ENCODE results near the gene MED13.

The MED13 gene

GRCh38 chr17:61970030-61970429 is 95.0 kb downstream of the MED13 start:
- Histone ChIP-seq H2AFZ (ENCODE audit: low read length, unreplicated experiment) (no peak overlapping the region), H3K27ac (ENCODE audit: low read depth, low read length) (no peak overlapping the region), H3K36me3 (ENCODE audit: insufficient read depth, low read length) (peaks cover 39% of the 10 kb centered on the region), H3K4me1 (ENCODE audit: control insufficient read depth, insufficient read depth, low read length, unreplicated experiment) (no peaks in the 10 kb centered on the region), H3K79me2 (ENCODE audit: control insufficient read depth, insufficient read depth, low read length, unreplicated experiment) (peaks cover 9% of the 10 kb centered on the region), H3K27me3 (ENCODE audit: insufficient read depth, low read length) (no peaks in the 10 kb centered on the region), H3K4me3 (ENCODE audit: low read depth, low read length) (no peak overlapping the region)

- no peak overlapping the region for H3K4me3 ChIP-seq (ENCODE audit: low read depth, low read length)
- no peak overlapping the region for H2AFZ ChIP-seq (ENCODE audit: low read length, unreplicated experiment)
- no peaks in the 10 kb centered on the region for H3K27me3 ChIP-seq (ENCODE audit: insufficient read depth, low read length)
- H3K36me3 ChIP-seq (ENCODE audit: insufficient read depth, low read length) = peaks cover 36% of the 10 kb centered on the region
- H3K27ac ChIP-seq (ENCODE audit: low read depth, low read length) = no peak overlapping the region
- H3K79me2 ChIP-seq (ENCODE audit: control insufficient read depth, insufficient read depth, low read length, unreplicated experiment) = no peaks in the 10 kb centered on the region
- no peaks in the 10 kb centered on the region for H3K4me1 ChIP-seq (ENCODE audit: control insufficient read depth, insufficient read depth, low read length, unreplicated experiment)
Measured at GRCh38 chr17:61968757-61969156, 96.3 kb downstream of the MED13 start.

- H2AFZ ChIP-seq (ENCODE audit: low read length, unreplicated experiment) = no peak overlapping the region
- H3K27ac ChIP-seq (ENCODE audit: low read depth, low read length) = no peak overlapping the region
- H3K36me3 ChIP-seq (ENCODE audit: insufficient read depth, low read length) = peaks cover 42% of the 10 kb centered on the region
- no peaks in the 10 kb centered on the region for H3K79me2 ChIP-seq (ENCODE audit: control insufficient read depth, insufficient read depth, low read length, unreplicated experiment)
- no peak overlapping the region for H3K4me3 ChIP-seq (ENCODE audit: low read depth, low read length)
- H3K27me3 ChIP-seq (ENCODE audit: insufficient read depth, low read length) = no peaks in the 10 kb centered on the region
- no peaks in the 10 kb centered on the region for H3K4me1 ChIP-seq (ENCODE audit: control insufficient read depth, insufficient read depth, low read length, unreplicated experiment)
Measured at GRCh38 chr17:61967729-61968128, 97.3 kb downstream of the MED13 start.

GRCh38 chr17:61966191-61966590 is 98.9 kb downstream of the MED13 start:
- Histone ChIP-seq H3K27me3 (ENCODE audit: insufficient read depth, low read length) (no peaks in the 10 kb centered on the region), H3K4me1 (ENCODE audit: control insufficient read depth, insufficient read depth, low read length, unreplicated experiment) (no peaks in the 10 kb centered on the region), H3K4me3 (ENCODE audit: low read depth, low read length) (no peak overlapping the region), H3K79me2 (ENCODE audit: control insufficient read depth, insufficient read depth, low read length, unreplicated experiment) (no peaks in the 10 kb centered on the region), H2AFZ (ENCODE audit: low read length, unreplicated experiment) (no peak overlapping the region), H3K36me3 (ENCODE audit: insufficient read depth, low read length) (peaks cover 41% of the 10 kb centered on the region), H3K27ac (ENCODE audit: low read depth, low read length) (no peak overlapping the region)

GRCh38 chr17:61955619-61956018 is 109.5 kb downstream of the MED13 start:
- Histone ChIP-seq H3K4me3 (ENCODE audit: low read depth, low read length) (no peak overlapping the region), H3K4me1 (ENCODE audit: control insufficient read depth, insufficient read depth, low read length, unreplicated experiment) (no peaks in the 10 kb centered on the region), H3K36me3 (ENCODE audit: insufficient read depth, low read length) (peaks cover 43% of the 10 kb centered on the region), H3K27ac (ENCODE audit: low read depth, low read length) (no peak overlapping the region), H2AFZ (ENCODE audit: low read length, unreplicated experiment) (no peak overlapping the region), H3K27me3 (ENCODE audit: insufficient read depth, low read length) (no peaks in the 10 kb centered on the region), H3K79me2 (ENCODE audit: control insufficient read depth, insufficient read depth, low read length, unreplicated experiment) (no peaks in the 10 kb centered on the region)

- Histone ChIP-seq H2AFZ (ENCODE audit: low read length, unreplicated experiment) (no peak overlapping the region), H3K4me1 (ENCODE audit: control insufficient read depth, insufficient read depth, low read length, unreplicated experiment) (no peaks in the 10 kb centered on the region), H3K79me2 (ENCODE audit: control insufficient read depth, insufficient read depth, low read length, unreplicated experiment) (no peaks in the 10 kb centered on the region), H3K27ac (ENCODE audit: low read depth, low read length) (no peak overlapping the region), H3K4me3 (ENCODE audit: low read depth, low read length) (no peak overlapping the region), H3K27me3 (ENCODE audit: insufficient read depth, low read length) (no peaks in the 10 kb centered on the region), H3K36me3 (ENCODE audit: insufficient read depth, low read length) (peaks cover 24% of the 10 kb centered on the region)
Measured at GRCh38 chr17:61947367-61948078, 117.6 kb downstream of the MED13 start.

GRCh38 chr17:61946359-61946758 is 118.7 kb downstream of the MED13 start:
- Histone ChIP-seq H3K4me3 (ENCODE audit: low read depth, low read length) (no peak overlapping the region), H3K27ac (ENCODE audit: low read depth, low read length) (no peak overlapping the region), H3K36me3 (ENCODE audit: insufficient read depth, low read length) (peaks cover 21% of the 10 kb centered on the region), H3K27me3 (ENCODE audit: insufficient read depth, low read length) (no peaks in the 10 kb centered on the region), H2AFZ (ENCODE audit: low read length, unreplicated experiment) (no peak overlapping the region), H3K79me2 (ENCODE audit: control insufficient read depth, insufficient read depth, low read length, unreplicated experiment) (no peaks in the 10 kb centered on the region), H3K4me1 (ENCODE audit: control insufficient read depth, insufficient read depth, low read length, unreplicated experiment) (no peaks in the 10 kb centered on the region)

- Histone ChIP-seq H3K79me2 (ENCODE audit: control insufficient read depth, insufficient read depth, low read length, unreplicated experiment) (no peaks in the 10 kb centered on the region), H3K4me3 (ENCODE audit: low read depth, low read length) (no peak overlapping the region), H2AFZ (ENCODE audit: low read length, unreplicated experiment) (no peak overlapping the region), H3K27ac (ENCODE audit: low read depth, low read length) (no peak overlapping the region), H3K4me1 (ENCODE audit: control insufficient read depth, insufficient read depth, low read length, unreplicated experiment) (no peaks in the 10 kb centered on the region), H3K27me3 (ENCODE audit: insufficient read depth, low read length) (no peaks in the 10 kb centered on the region), H3K36me3 (ENCODE audit: insufficient read depth, low read length) (peaks cover 17% of the 10 kb centered on the region)
Measured at GRCh38 chr17:61943117-61943516, 122.0 kb downstream of the MED13 start.

GRCh38 chr17:61942085-61942484 is 123.0 kb downstream of the MED13 start:
- Histone ChIP-seq H3K4me3 (ENCODE audit: low read depth, low read length) (no peak overlapping the region), H3K27me3 (ENCODE audit: insufficient read depth, low read length) (no peaks in the 10 kb centered on the region), H3K36me3 (ENCODE audit: insufficient read depth, low read length) (peaks cover 16% of the 10 kb centered on the region)

GRCh38 chr17:61928101-61928436 is 137.0 kb downstream of the MED13 start:
- Histone ChIP-seq H3K79me2 (ENCODE audit: control insufficient read depth, insufficient read depth, low read length, unreplicated experiment) (peaks cover 12% of the 10 kb centered on the region), H3K36me3 (ENCODE audit: insufficient read depth, low read length) (0 out of 2 replicates have a peak, but pooled peaks cover 10% of the 10 kb centered on the region), H3K27ac (ENCODE audit: low read depth, low read length) (peak overlapping the region; percentile 37; the same call in 1 of the 2 replicates), H2AFZ (ENCODE audit: low read length, unreplicated experiment) (peak overlapping the region; percentile 96), H3K4me1 (ENCODE audit: control insufficient read depth, insufficient read depth, low read length, unreplicated experiment) (peaks cover 10% of the 10 kb centered on the region), H3K27me3 (ENCODE audit: insufficient read depth, low read length) (no peaks in the 10 kb centered on the region), H3K4me3 (ENCODE audit: low read depth, low read length) (peak overlapping the region; percentile 79)

More at GRCh38 chr17:61942085-61942484, 123.0 kb downstream of the MED13 start:
- Histone ChIP-seq H3K4me1 (ENCODE audit: control insufficient read depth, insufficient read depth, low read length, unreplicated experiment) (no peaks in the 10 kb centered on the region), H2AFZ (ENCODE audit: low read length, unreplicated experiment) (no peak overlapping the region), H3K79me2 (ENCODE audit: control insufficient read depth, insufficient read depth, low read length, unreplicated experiment) (no peaks in the 10 kb centered on the region), H3K27ac (ENCODE audit: low read depth, low read length) (no peak overlapping the region)

All from ACC112 (cell line).